GM13977 (cell line): ENCODE measurements around the gene CNNM2.

Source experiments
- DNase-seq: peaks from one replicate; pipeline ENCODE4 v3.0.0; 2012; ENCODE audit warnings: low spot score
- in situ Hi-C: fragments of 300-500 bp; cut with MboI; formaldehyde crosslinking; loops from one replicate; pipeline ENCODE4 v1.12.0; 2022; ENCODE audit warnings: low sequenced_read_pairs, low pct_unique_long_range_greater_than_20kb, mixed read lengths, inconsistent platforms; ENCODE audit not compliant: unreplicated experiment
- TF ChIP-seq, protein P1 (sequence below): IDR thresholded peaks from 2 replicates; pipeline ENCODE4 v1.5.1; 2012; ENCODE audit warnings: mild to moderate bottlenecking, control low read depth; ENCODE audit not compliant: insufficient read depth; ENCODE audit errors: extremely low read depth, missing control alignments

The CNNM2 gene

DNA sequence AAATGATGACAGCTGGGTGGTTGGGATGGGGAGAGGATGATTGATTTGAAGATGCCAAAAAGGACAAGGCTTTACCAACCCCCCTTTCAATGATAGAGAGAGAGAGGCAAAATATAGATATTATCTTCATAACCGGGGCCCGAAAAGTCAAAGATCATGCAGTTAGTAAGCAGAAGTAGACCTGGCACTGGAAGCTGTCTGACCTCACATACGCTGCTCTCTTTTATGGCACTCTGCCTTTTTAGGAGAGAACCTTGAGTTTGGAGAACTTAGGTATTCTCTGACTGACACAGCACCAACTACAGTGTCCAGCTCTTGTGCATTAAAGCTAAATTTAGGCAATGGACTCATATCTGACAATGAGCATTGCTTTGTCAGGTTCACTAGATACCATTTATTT, 30.7 kb downstream of the CNNM2 start:
- no peak for DNase-seq
- TF ChIP-seq, protein P1, sequence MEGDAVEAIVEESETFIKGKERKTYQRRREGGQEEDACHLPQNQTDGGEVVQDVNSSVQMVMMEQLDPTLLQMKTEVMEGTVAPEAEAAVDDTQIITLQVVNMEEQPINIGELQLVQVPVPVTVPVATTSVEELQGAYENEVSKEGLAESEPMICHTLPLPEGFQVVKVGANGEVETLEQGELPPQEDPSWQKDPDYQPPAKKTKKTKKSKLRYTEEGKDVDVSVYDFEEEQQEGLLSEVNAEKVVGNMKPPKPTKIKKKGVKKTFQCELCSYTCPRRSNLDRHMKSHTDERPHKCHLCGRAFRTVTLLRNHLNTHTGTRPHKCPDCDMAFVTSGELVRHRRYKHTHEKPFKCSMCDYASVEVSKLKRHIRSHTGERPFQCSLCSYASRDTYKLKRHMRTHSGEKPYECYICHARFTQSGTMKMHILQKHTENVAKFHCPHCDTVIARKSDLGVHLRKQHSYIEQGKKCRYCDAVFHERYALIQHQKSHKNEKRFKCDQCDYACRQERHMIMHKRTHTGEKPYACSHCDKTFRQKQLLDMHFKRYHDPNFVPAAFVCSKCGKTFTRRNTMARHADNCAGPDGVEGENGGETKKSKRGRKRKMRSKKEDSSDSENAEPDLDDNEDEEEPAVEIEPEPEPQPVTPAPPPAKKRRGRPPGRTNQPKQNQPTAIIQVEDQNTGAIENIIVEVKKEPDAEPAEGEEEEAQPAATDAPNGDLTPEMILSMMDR, result no peak
- in situ Hi-C loops, result no loop called here

DNA sequence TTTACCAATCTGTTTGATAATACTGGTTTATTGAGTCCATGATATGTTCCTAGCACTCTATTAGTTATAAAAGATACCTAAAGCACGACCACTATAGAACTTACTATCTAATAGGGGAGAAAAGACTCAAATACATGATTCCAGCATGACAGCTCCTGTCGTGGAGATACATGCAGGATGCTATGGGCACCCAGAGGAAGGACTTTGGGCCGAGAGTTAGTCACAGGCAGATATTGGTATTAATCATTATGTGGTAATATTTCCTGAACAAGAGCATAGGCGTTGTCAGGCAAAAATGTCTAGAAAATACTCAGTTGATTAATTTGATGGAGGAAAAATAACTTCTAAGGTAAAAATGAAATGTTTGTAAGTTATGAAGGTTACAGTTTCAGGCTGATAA, 31.8 kb downstream of the CNNM2 start:
- in situ Hi-C loops, result no loop called here
- TF ChIP-seq, protein P1, result no peak

DNA sequence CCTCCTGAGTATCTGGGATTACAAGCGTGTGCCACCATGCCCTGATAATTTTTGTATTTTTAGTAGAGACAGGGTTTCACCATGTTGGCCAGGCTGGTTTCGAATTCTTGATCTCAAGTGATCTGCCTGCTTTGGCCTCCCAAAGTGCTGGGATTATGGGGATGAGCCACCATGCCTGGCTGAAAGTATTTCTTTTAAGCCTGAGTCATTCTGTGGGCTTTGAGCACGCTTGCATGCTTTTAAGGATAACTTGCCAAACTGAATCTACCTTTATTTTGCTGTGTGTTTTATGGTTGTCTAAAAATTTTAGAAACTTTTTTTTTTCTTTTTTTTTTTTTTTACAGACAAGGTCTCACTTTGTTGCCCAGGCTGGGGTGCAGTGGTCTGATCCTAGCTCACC, 33.2 kb downstream of the CNNM2 start:
- no peak for DNase-seq
- in situ Hi-C loops, result no loop called here
- TF ChIP-seq, protein P1, result no peak

More for the DNA sequence above, 31.8 kb downstream of the CNNM2 start:
- DNase-seq, result no peak

DNA sequence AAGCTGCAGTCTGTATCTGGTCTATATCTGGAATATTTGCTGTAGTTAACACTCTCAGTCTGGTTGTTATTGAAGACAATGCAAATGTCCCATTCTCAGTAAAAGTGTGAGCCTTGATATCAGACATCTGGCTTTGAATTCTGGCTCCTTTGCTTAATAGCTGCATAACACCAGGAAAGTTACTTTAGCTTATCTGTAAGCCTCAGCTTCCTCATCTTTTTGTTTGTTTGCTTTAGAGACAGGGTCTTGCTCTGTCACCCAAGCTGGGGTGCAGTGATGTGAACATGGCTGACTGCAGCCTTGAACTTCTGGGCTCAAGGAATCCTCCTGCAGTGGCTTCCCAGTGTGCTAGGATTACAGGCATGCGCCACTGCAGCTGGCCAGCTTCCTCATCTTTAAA, 41.3 kb downstream of the CNNM2 start:
- in situ Hi-C loops, result no loop called here
- no peak for DNase-seq
- TF ChIP-seq, protein P1, result no peak

DNA sequence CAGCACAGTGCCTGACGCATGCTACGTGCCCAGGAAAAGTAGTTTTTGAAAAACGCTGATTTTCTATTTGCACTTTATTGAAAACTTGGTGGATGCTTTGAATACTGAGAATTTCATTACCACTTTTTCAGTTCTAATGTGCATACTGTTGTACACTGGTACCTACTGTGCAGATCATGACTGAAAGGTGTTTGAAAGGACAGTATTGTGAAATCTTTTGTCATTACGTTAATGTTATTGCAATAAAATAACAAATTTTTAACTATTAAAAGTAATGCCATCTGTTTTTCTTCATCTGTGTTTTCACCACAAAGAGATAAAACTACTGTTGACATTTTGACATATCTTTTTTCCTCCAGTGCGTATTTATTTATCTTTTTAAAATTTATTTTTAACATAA, 42.1 kb downstream of the CNNM2 start:
- TF ChIP-seq, protein P1, result no peak
- no peak for DNase-seq
- in situ Hi-C loops, result no loop called here

DNA sequence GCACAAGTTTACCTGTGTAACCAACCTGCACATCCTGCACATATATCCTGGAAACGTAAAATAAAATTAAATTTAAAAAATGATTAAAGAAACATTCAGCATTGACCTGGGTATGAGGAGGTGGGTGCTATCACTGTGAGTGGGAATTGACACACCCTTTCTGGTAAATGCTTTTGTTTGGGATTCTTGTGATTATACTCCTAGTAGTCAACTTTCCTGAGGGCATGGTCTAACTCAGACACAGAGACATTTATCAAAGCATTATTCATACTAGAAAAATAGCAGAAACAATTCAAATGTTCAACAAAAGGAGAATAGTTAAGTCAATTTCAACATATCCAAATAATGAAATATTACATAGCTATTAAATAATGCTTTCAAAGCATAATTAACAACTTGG, 44.2 kb downstream of the CNNM2 start:
- TF ChIP-seq, protein P1, result no peak
- no peak for DNase-seq
- in situ Hi-C loops, result no loop called here
